ENCODE results near the gene SCARF1. TPM values are rescaled to one million over a fixed set of nuclear protein-coding genes. Genes with fewer than 3 reads are reported as not detected.

SCARF1 gene
- total RNA-seq, 1 donor from 2014 or later, result 0.42 TPM

- peaks cover 3% of the 10 kb centered on the region for H3K9me3 Mint-ChIP-seq
- H3K27ac Mint-ChIP-seq (ENCODE audit: unreplicated experiment), result no peak overlapping the region
- no peak for DNase-seq (ENCODE audit: low read depth, low spot score)
- H3K4me3 Mint-ChIP-seq, result no peak overlapping the region
- TF ChIP-seq CTCF (conservative IDR thresholded peaks at IDR 0.05), result no peak
- H3K27me3 Mint-ChIP-seq (ENCODE audit: low read depth), result no peaks in the 10 kb centered on the region
- H3K36me3 Mint-ChIP-seq (ENCODE audit: low read depth), result peaks cover 5% of the 10 kb centered on the region
- peaks cover 14% of the 10 kb centered on the region for H3K4me1 Mint-ChIP-seq
Measured at GRCh38 chr17:1605681-1606351, 39.7 kb downstream of the SCARF1 start.

- H3K4me1 Mint-ChIP-seq, result peaks cover 14% of the 10 kb centered on the region
Measured at GRCh38 chr17:1604831-1605528, 40.6 kb downstream of the SCARF1 start.

GRCh38 chr17:1601571-1601970, 44.0 kb downstream of the SCARF1 start:
- Mint-ChIP-seq H3K27ac (ENCODE audit: unreplicated experiment) (no peak overlapping the region), H3K4me1 (no peaks in the 10 kb centered on the region), H3K4me3 (no peak overlapping the region), H3K27me3 (ENCODE audit: low read depth) (no peaks in the 10 kb centered on the region), H3K9me3 (peaks cover 3% of the 10 kb centered on the region), H3K36me3 (ENCODE audit: low read depth) (peaks cover 5% of the 10 kb centered on the region)
- no peak for TF ChIP-seq CTCF (conservative IDR thresholded peaks at IDR 0.05)
- no peak for DNase-seq (ENCODE audit: low read depth, low spot score)

More at GRCh38 chr17:1604831-1605528, 40.6 kb downstream of the SCARF1 start:
- Mint-ChIP-seq H3K27ac (ENCODE audit: unreplicated experiment) (no peak overlapping the region), H3K27me3 (ENCODE audit: low read depth) (no peaks in the 10 kb centered on the region), H3K36me3 (ENCODE audit: low read depth) (peaks cover 5% of the 10 kb centered on the region), H3K4me3 (no peak overlapping the region), H3K9me3 (peaks cover 3% of the 10 kb centered on the region)
- DNase-seq (ENCODE audit: low read depth, low spot score), result no peak
- TF ChIP-seq CTCF (conservative IDR thresholded peaks at IDR 0.05), result no peak

GRCh38 chr17:1598399-1599095, 47.0 kb downstream of the SCARF1 start:
- Mint-ChIP-seq H3K4me1 (no peaks in the 10 kb centered on the region), H3K27ac (ENCODE audit: unreplicated experiment) (no peak overlapping the region), H3K27me3 (ENCODE audit: low read depth) (no peaks in the 10 kb centered on the region), H3K4me3 (no peak overlapping the region), H3K9me3 (peaks cover 3% of the 10 kb centered on the region), H3K36me3 (ENCODE audit: low read depth) (peaks cover 5% of the 10 kb centered on the region)
- no peak for TF ChIP-seq CTCF (conservative IDR thresholded peaks at IDR 0.05)
- DNase-seq (ENCODE audit: low read depth, low spot score), result no peak

- no peak overlapping the region for H3K27ac Mint-ChIP-seq (ENCODE audit: unreplicated experiment)
Measured at GRCh38 chr17:1597861-1598342, 47.6 kb downstream of the SCARF1 start.

More at GRCh38 chr17:1597861-1598342, 47.6 kb downstream of the SCARF1 start:
- Mint-ChIP-seq H3K4me3 (no peak overlapping the region), H3K36me3 (ENCODE audit: low read depth) (peaks cover 5% of the 10 kb centered on the region), H3K27me3 (ENCODE audit: low read depth) (no peaks in the 10 kb centered on the region), H3K4me1 (no peaks in the 10 kb centered on the region), H3K9me3 (peaks cover 3% of the 10 kb centered on the region)
- DNase-seq (ENCODE audit: low read depth, low spot score), result no peak
- no peak for TF ChIP-seq CTCF (conservative IDR thresholded peaks at IDR 0.05)

All from neural crest cell (in vitro differentiated cells).